Neural progenitor cell (in vitro differentiated cells): Measurements from ENCODE around the gene EPHA5. TPM values are rescaled to one million over a fixed set of nuclear protein-coding genes. Genes with fewer than 3 reads are reported as not detected.

Source experiments
- DNase-seq: peaks from one replicate; pipeline ENCODE4 v3.0.0-alpha.2; 2016; ENCODE audit warnings: low spot score
- H2AFZ ChIP-seq: fragments of 200-600 bp; sonication (generic); replicated peaks from 2 replicates; pipeline ENCODE4 v1.6.1; 2016; ENCODE audit warnings: antibody characterized with exemption
- H3F3A ChIP-seq: fragments of 200-600 bp; sonication (generic); 2 replicates; pipeline ENCODE4 v1.6.1; 2016; ENCODE audit warnings: antibody characterized with exemption, low read depth
- H3K27ac ChIP-seq: fragments of 200-600 bp; sonication (generic); 2 replicates; pipeline ENCODE4 v1.5.1; 2016; ENCODE audit warnings: mild to moderate bottlenecking
- H3K27me3 ChIP-seq: fragments of 200-600 bp; sonication (generic); 2 replicates; pipeline ENCODE4 v1.6.1; 2016; ENCODE audit warnings: mild to moderate bottlenecking, moderate library complexity
- H3K36me3 ChIP-seq: fragments of 200-600 bp; sonication (generic); 2 replicates; pipeline ENCODE4 v1.5.1; 2016
- H3K4me1 ChIP-seq: fragments of 200-600 bp; sonication (generic); 2 replicates; pipeline ENCODE4 v1.6.1; 2016; ENCODE audit warnings: mixed run types
- H3K4me2 ChIP-seq: fragments of 200-600 bp; sonication (generic); 2 replicates; pipeline ENCODE4 v1.6.1; 2016
- H3K4me3 ChIP-seq: fragments of 200-600 bp; sonication (generic); 2 replicates; pipeline ENCODE4 v1.5.1; 2016
- H3K79me2 ChIP-seq: fragments of 200-600 bp; sonication (generic); 2 replicates; pipeline ENCODE4 v1.6.1; 2016; ENCODE audit warnings: low read depth
- H3K9ac ChIP-seq: fragments of 200-600 bp; sonication (generic); 2 replicates; pipeline ENCODE4 v1.6.1; 2016
- H3K9me3 ChIP-seq: fragments of 200-600 bp; sonication (generic); 2 replicates; pipeline ENCODE4 v1.5.1; 2016; ENCODE audit warnings: low read depth
- H4K20me1 ChIP-seq: fragments of 200-600 bp; sonication (generic); 2 replicates; pipeline ENCODE4 v1.6.1; 2016; ENCODE audit warnings: low read depth
- H3K27ac Mint-ChIP-seq: 3 replicates; pipeline ENCODE4 v1.8.0; 2021; ENCODE audit warnings: mixed read lengths
- H3K27me3 Mint-ChIP-seq: 2 replicates; pipeline ENCODE4 v1.8.0; 2022; ENCODE audit warnings: low read depth, mild to moderate bottlenecking, inconsistent platforms, moderate library complexity, mixed read lengths; ENCODE audit not compliant: insufficient read depth
- H3K36me3 Mint-ChIP-seq: 3 replicates; pipeline ENCODE4 v1.8.0; 2021; ENCODE audit warnings: mixed read lengths
- H3K4me1 Mint-ChIP-seq: 3 replicates; pipeline ENCODE4 v1.8.0; 2021; ENCODE audit warnings: mixed read lengths
- H3K4me3 Mint-ChIP-seq: 3 replicates; pipeline ENCODE4 v1.8.0; 2021; ENCODE audit warnings: mild to moderate bottlenecking, moderate library complexity, mixed read lengths
- H3K9me3 Mint-ChIP-seq: 3 replicates; pipeline ENCODE4 v1.8.0; 2020; ENCODE audit warnings: mixed read lengths
- CTCF ChIP-seq: fragments of 200-600 bp; sonication (generic); IDR thresholded peaks from 2 replicates; pipeline ENCODE4 v1.5.1; 2017; ENCODE audit warnings: antibody characterized with exemption, mild to moderate bottlenecking
- EZH2 ChIP-seq: fragments of 200-600 bp; sonication (generic); IDR thresholded peaks from 2 replicates; pipeline ENCODE4 v1.6.1; 2017; ENCODE audit warnings: antibody characterized with exemption, mild to moderate bottlenecking, moderate library complexity
- EZH2phosphoT487 ChIP-seq: fragments of 200-600 bp; sonication (generic); IDR thresholded peaks from 2 replicates; pipeline ENCODE4 v1.6.1; 2017; ENCODE audit warnings: antibody characterized with exemption
- total RNA-seq: library from RNA; depleted of rRNA; stranded (reverse); fragments of >200 nt; gene quantifications from 2 replicates; pipeline ENCODE4 v1.2.3, GENCODE V29; 2015; ENCODE audit warnings: low replicate concordance

EPHA5 gene
- total RNA-seq, 1 donor from 2014 or later, result not detected

GRCh38 chr4:65420036-65420435 lies 250.3 kb downstream of the EPHA5 start:
- Histone ChIP-seq H2AFZ (peak overlapping the region; percentile 9), H3K9me3 (no peaks in the 10 kb centered on the region), H3K4me2 (no peak overlapping the region), H3K4me3 (no peak overlapping the region), H3K9ac (no peak overlapping the region), H3F3A (no peaks in the 10 kb centered on the region), H4K20me1 (no peaks in the 10 kb centered on the region), H3K4me1 (peaks cover 4% of the 10 kb centered on the region), H3K27me3 (no peaks in the 10 kb centered on the region), H3K79me2 (no peaks in the 10 kb centered on the region), H3K27ac (no peak overlapping the region), H3K36me3 (no peaks in the 10 kb centered on the region)
- TF ChIP-seq CTCF, result no peak
- TF ChIP-seq EZH2, result no peak
- TF ChIP-seq EZH2phosphoT487, result no peak
- no peaks in the 10 kb centered on the region for H3K27me3 Mint-ChIP-seq
- H3K4me3 Mint-ChIP-seq, result no peak overlapping the region
- DNase-seq, result no peak
- no peaks in the 10 kb centered on the region for H3K4me1 Mint-ChIP-seq
- no peak overlapping the region for H3K27ac Mint-ChIP-seq
- H3K9me3 Mint-ChIP-seq, result no peaks in the 10 kb centered on the region
- H3K36me3 Mint-ChIP-seq, result no peaks in the 10 kb centered on the region

GRCh38 chr4:65416891-65417290 lies 253.4 kb downstream of the EPHA5 start:
- no peaks in the 10 kb centered on the region for H3K27me3 Mint-ChIP-seq
- Histone ChIP-seq H3K4me2 (no peak overlapping the region), H4K20me1 (no peaks in the 10 kb centered on the region), H3K79me2 (no peaks in the 10 kb centered on the region), H3K4me3 (no peak overlapping the region), H3F3A (no peaks in the 10 kb centered on the region), H2AFZ (no peak overlapping the region), H3K9ac (no peak overlapping the region), H3K36me3 (no peaks in the 10 kb centered on the region), H3K9me3 (no peaks in the 10 kb centered on the region), H3K4me1 (peaks cover 4% of the 10 kb centered on the region), H3K27ac (no peak overlapping the region), H3K27me3 (no peaks in the 10 kb centered on the region)
- no peaks in the 10 kb centered on the region for H3K9me3 Mint-ChIP-seq
- no peak overlapping the region for H3K27ac Mint-ChIP-seq
- peak; percentile 30 for DNase-seq
- no peaks in the 10 kb centered on the region for H3K4me1 Mint-ChIP-seq
- TF ChIP-seq EZH2phosphoT487 (no peak), EZH2 (no peak), CTCF (no peak)
- H3K36me3 Mint-ChIP-seq, result no peaks in the 10 kb centered on the region
- no peak overlapping the region for H3K4me3 Mint-ChIP-seq

- Histone ChIP-seq H3K79me2 (no peaks in the 10 kb centered on the region), H3K4me3 (no peak overlapping the region), H4K20me1 (no peaks in the 10 kb centered on the region), H3K27ac (no peak overlapping the region), H3K36me3 (no peaks in the 10 kb centered on the region), H3K27me3 (no peaks in the 10 kb centered on the region), H2AFZ (no peak overlapping the region), H3K4me2 (no peak overlapping the region), H3K4me1 (no peaks in the 10 kb centered on the region), H3K9me3 (no peaks in the 10 kb centered on the region), H3F3A (no peaks in the 10 kb centered on the region), H3K9ac (no peak overlapping the region)
- no peak overlapping the region for H3K4me3 Mint-ChIP-seq
- TF ChIP-seq CTCF, result no peak
- TF ChIP-seq EZH2phosphoT487, result no peak
- TF ChIP-seq EZH2, result no peak
- H3K9me3 Mint-ChIP-seq, result no peaks in the 10 kb centered on the region
- H3K27ac Mint-ChIP-seq, result no peak overlapping the region
- DNase-seq, result no peak
- no peaks in the 10 kb centered on the region for H3K36me3 Mint-ChIP-seq
- H3K27me3 Mint-ChIP-seq, result no peaks in the 10 kb centered on the region
- H3K4me1 Mint-ChIP-seq, result no peaks in the 10 kb centered on the region
These were observed 262.8 kb downstream of the EPHA5 start for GRCh38 chr4:65407483-65407882.
